Upper lobe of right lung (tissue), 1 donor: ENCODE measurements around the gene KRTAP10-9. TPM values are rescaled to one million over a fixed set of nuclear protein-coding genes. Genes with fewer than 3 reads are reported as not detected.

Experiments used
- ATAC-seq: fragments of 200-7000 bp; cut with Tn5 transposase; one replicate; pipeline ENCODE4 v1.9.1; 2020; ENCODE audit warnings: mild to moderate bottlenecking, moderate library complexity
- DNase-seq: peaks from one replicate; pipeline ENCODE4 v3.0.0-alpha.2; 2020
- H3K27ac ChIP-seq: fragments of 200-600 bp; one replicate; pipeline ENCODE4 v1.8.0; 2022
- H3K27me3 ChIP-seq: fragments of 200-600 bp; one replicate; pipeline ENCODE4 v1.8.0; 2022; ENCODE audit warnings: mild to moderate bottlenecking
- H3K36me3 ChIP-seq: fragments of 200-600 bp; one replicate; pipeline ENCODE4 v1.8.0; 2022
- H3K4me1 ChIP-seq: fragments of 200-600 bp; one replicate; pipeline ENCODE4 v1.8.0; 2022
- H3K4me3 ChIP-seq: fragments of 200-600 bp; one replicate; pipeline ENCODE4 v1.8.0; 2022; ENCODE audit warnings: mild to moderate bottlenecking
- H3K9me3 ChIP-seq: fragments of 200-600 bp; one replicate; pipeline ENCODE4 v1.8.0; 2022
- intact Hi-C: fragments of 100-400 bp; cut with DNase I; formaldehyde crosslinking; loops from one replicate; pipeline ENCODE4 v1.11.0; 2022
- total RNA-seq: library from RNA; stranded (reverse); fragmentation: NEBNext Ultra II Directional; extraction: Animal tissue kit (Norgen Biotek cat#: 25700); gene quantifications from one replicate; pipeline ENCODE4 v1.2.1, GENCODE V29; 2021
- TF ChIP-seq, protein P1 (sequence below): fragments of 200-600 bp; IDR thresholded peaks from one replicate; pipeline ENCODE4 v1.8.0; 2022; ENCODE audit warnings: antibody characterized with exemption
- donor health status: DM: no; HTN: yes; CAD: no; lungs with severe emphysema.

The KRTAP10-9 gene
- total RNA-seq, 1 donor from 2014 or later: not detected

DNA sequence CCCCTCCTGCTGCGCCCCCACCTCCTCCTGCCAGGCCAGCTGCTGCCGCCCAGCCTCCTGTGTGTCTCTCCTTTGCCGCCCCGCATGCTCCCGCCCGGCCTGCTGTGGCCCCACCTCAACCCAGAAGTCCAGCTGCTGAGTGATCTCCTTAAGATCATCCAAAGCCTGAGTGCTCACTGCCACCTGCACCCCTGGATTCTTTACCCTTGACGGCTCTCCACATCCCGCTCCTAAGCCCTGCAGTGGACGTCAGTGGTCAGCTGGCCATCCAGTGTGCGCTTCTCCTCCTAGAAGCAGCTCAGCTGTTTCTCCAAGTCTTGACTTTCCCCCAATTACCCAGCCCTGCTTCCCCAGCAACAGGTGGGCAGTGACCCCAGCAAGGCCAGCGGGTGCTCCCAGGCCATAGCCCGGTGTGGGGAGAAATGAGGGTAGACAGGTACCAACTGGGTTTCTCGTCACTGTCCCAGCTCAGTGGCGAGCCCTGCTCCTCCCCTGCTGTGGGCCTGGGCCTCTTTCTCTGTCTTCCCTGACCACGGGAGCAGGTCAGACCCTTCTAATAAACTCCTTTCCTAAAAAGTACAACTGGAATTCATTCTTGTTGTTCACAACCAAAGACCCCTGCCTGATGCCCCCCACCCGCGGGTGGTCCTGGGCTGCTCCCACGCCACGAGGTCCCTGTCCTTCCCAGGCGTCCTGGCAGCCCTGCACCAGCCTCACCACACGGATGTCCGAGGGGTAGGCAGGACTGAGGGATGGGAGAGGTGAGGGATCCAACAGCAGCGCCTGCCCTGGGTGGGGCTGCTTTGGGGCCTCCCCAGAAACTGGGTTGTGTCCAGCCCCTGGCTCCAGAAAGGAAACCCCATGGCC lies 25.1 kb upstream of the KRTAP10-9 start:
- Histone ChIP-seq H3K9me3 (no peaks in the 10 kb centered on the region), H3K27ac (no peak overlapping the region), H3K4me3 (no peak overlapping the region), H3K36me3 (no peaks in the 10 kb centered on the region), H3K4me1 (no peaks in the 10 kb centered on the region), H3K27me3 (peaks cover 9% of the 10 kb centered on the region)
- TF ChIP-seq, protein P1, sequence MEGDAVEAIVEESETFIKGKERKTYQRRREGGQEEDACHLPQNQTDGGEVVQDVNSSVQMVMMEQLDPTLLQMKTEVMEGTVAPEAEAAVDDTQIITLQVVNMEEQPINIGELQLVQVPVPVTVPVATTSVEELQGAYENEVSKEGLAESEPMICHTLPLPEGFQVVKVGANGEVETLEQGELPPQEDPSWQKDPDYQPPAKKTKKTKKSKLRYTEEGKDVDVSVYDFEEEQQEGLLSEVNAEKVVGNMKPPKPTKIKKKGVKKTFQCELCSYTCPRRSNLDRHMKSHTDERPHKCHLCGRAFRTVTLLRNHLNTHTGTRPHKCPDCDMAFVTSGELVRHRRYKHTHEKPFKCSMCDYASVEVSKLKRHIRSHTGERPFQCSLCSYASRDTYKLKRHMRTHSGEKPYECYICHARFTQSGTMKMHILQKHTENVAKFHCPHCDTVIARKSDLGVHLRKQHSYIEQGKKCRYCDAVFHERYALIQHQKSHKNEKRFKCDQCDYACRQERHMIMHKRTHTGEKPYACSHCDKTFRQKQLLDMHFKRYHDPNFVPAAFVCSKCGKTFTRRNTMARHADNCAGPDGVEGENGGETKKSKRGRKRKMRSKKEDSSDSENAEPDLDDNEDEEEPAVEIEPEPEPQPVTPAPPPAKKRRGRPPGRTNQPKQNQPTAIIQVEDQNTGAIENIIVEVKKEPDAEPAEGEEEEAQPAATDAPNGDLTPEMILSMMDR: no peak
- intact Hi-C loops: no loop called here
- ATAC-seq: peak; percentile 23
- DNase-seq: peak; percentile 53

DNA sequence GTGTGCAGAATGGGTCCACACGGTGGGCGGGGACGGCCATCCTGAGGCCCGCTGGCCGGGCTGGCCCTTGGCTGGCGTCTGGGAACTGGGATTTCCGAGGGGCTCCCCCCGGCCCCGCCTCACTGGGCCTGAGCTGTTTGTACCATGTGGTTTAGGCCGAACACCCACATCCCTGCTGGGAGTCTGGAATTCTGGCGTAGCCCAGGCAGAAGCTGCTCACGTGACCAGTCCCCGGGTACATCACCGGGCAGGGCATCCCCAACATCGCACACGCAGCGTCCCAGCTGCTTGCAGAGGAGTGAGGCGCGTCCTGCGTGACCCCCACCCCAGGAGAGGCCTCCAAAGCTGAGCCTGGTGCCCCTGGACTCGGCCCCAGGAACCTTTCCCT lies 24.4 kb upstream of the KRTAP10-9 start:
- no peak overlapping the region for H3K27ac ChIP-seq
- H3K27me3 ChIP-seq: peaks cover 9% of the 10 kb centered on the region
- H3K36me3 ChIP-seq: no peaks in the 10 kb centered on the region
- no peaks in the 10 kb centered on the region for H3K9me3 ChIP-seq
- ATAC-seq (peak; percentile 46), DNase-seq (no peak)
- no peaks in the 10 kb centered on the region for H3K4me1 ChIP-seq
- TF ChIP-seq, protein P1: no peak
- H3K4me3 ChIP-seq: no peak overlapping the region
- intact Hi-C loops: no loop called here

DNA sequence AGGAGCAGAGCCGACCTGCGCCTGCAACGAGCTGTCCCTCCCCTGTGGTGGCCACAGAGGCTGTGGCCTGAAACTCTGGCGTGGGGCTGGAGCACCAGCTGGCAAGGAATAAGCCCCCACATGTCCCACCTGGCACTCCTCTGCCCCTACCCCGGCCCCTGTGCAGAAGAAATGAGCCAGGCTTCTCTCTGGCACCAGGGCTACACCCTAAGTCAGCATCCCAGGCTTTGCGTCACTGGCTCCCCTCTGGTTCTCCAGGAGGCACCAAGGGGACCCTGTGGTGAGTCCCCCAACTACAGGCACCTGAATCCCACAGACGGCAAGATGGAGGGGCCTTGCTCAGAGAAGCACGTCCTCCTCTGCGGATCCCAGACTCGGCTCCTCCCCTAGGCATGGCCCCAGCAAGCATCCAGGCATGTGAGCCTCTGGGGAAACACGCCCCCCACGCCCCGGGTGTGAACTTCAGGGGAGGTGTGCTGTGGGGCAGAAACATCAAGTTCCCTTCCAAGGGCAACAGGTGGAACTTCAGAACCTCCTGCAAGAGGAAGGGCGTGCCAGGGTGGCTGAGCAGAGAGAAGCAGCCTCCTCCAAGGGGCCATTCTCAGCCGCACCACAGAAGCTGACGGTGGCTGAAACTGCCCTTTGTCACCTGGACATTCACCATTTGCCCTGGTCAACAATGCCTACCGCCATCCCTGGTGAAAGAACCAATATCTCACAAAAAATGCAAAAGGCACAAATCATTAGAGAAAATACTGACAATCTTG lies 23.6 kb upstream of the KRTAP10-9 start:
- ATAC-seq (no peak), DNase-seq (peak; percentile 48)
- Histone ChIP-seq H3K36me3 (no peaks in the 10 kb centered on the region), H3K4me3 (no peak overlapping the region), H3K9me3 (no peaks in the 10 kb centered on the region), H3K4me1 (no peaks in the 10 kb centered on the region), H3K27ac (no peak overlapping the region), H3K27me3 (peaks cover 9% of the 10 kb centered on the region)
- TF ChIP-seq, protein P1: no peak
- intact Hi-C loops: no loop called here

DNA sequence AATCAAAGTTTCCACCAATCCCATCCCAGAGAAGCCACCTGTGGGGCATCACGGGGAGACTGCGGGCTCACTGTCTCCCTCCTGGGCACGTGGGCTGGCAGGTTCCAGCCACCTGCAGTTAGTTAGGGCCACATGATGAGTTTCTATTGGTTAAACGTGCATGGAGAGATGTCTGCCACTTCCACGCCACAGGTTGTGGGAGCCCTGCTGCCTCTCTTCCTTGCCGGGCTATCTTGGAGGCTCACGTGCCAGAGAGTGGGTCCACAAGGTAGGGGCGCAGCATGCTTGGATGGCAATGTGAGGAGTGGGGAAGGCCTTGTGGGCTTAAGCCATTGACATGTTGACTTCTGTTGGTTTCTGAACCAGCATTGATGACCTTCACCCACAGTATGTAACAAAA lies 23.0 kb upstream of the KRTAP10-9 start:
- intact Hi-C loops: no loop called here
- no peak for DNase-seq
- Histone ChIP-seq H3K27me3 (peaks cover 9% of the 10 kb centered on the region), H3K4me1 (no peaks in the 10 kb centered on the region), H3K27ac (no peak overlapping the region), H3K36me3 (no peaks in the 10 kb centered on the region), H3K9me3 (no peaks in the 10 kb centered on the region), H3K4me3 (no peak overlapping the region)
- TF ChIP-seq, protein P1: no peak
- ATAC-seq: no peak

DNA sequence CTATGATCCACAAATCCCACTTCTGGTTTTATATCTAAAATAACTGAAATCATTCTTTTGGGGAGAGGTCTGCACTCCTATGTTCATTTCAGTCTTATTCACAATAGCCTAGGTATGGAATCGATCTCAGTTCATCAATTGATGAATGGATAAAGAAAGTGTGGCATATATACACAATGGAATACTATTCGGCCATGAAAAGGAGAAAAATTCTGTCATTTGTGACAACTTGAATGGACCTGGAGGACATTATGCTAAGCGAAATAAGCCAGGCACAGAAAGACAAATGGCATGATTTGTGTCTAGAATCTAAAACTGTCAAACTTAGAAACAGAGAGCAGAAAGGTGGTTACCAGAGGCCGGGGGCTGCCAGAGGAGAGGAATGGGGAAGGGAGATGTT lies 20.4 kb upstream of the KRTAP10-9 start:
- H3K27me3 ChIP-seq: peaks cover 9% of the 10 kb centered on the region
- no peak for ATAC-seq
- H3K36me3 ChIP-seq: no peaks in the 10 kb centered on the region
- peaks cover 9% of the 10 kb centered on the region for H3K9me3 ChIP-seq
- no peak overlapping the region for H3K4me3 ChIP-seq
- no peak for DNase-seq
- H3K4me1 ChIP-seq: no peaks in the 10 kb centered on the region
- intact Hi-C loops: no loop called here
- TF ChIP-seq, protein P1: no peak
- no peak overlapping the region for H3K27ac ChIP-seq
